Lower leg skin (tissue), 3 donors: Measurements from ENCODE around the gene ZBTB7C.

Source experiments
- CTCF ChIP-seq, 3 donors: fragments of 450-650 bp; IDR thresholded peaks; one replicate each; pipeline ENCODE4 v1.5.1; 2016; ENCODE audit warnings: antibody characterized with exemption in 3 of 3, mild to moderate bottlenecking in 3 of 3, moderate library complexity in 2 of 3
- POLR2A ChIP-seq, 2 donors: fragments of 450-650 bp; IDR thresholded peaks; one replicate each; pipeline ENCODE4 v1.6.1; 2016 to 2017; ENCODE audit warnings: antibody characterized with exemption in 2 of 2, mild to moderate bottlenecking in 1 of 2, moderate library complexity in 1 of 2

- TF ChIP-seq CTCF (IDR thresholded peaks at IDR 0.05) (no peak), POLR2A (IDR thresholded peaks at IDR 0.05) (no peak)
Observed at GRCh38 chr18:48398074-48398473, 11.1 kb downstream of the ZBTB7C start.
